ENCODE measurements around the gene TERB2.
"Not testable (repeated sequence)": the region's sequence is repeated elsewhere in the genome, so short reads cannot be mapped to it uniquely, and the experiment has no call there.

Gene TERB2, protein sequence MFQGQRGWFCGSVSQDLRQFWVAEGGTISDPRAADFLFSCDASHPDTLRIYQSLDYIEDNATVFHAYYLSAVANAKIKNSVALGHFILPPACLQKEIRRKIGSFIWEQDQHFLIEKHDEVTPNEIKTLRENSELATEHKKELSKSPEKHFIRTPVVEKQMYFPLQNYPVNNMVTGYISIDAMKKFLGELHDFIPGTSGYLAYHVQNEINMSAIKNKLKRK

DNA sequence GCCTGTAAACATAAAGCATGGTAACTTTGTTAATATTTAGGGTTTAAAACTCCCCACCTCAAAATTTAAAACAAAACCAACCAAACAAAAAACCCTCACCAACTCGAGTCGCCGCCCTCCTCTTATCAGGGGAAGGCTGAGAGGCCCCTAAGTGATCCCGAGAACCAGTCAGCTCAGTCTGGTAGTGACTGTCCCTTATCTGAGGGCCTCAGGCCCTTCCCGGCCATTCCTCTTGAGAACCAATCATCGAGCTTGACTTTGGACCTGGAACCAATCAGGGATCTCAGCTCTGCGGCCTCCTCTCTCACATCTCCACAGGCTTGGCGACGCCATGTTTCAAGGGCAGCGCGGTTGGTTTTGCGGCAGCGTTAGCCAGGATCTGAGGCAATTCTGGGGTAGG lies at the start of gene TERB2:
Gene TERB2, plus strand, starts transcription at position 300 of the 400 bp plus-strand sequence. Its CDS starts 32 bp downstream, at position 332.
- DNase-seq (ENCODE audit: low read depth) = no peak

DNA sequence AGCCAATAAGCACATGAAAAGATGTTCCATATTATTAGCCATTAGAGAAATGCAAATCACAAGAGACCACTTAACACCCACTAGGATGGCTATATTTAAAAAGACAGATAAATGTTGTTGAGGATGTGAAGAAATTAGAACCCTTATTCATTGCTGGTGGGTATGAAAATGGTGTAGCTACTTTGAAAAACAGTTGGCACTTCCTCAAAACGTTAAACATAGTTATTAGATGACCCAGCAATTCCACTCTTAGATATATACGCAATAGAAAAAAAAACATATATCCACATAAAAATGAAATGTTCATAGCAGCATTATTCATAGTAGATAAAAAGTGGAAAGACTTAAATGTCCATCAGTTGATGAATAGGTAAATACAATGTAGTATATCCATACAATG lies 47.1 kb upstream of the TERB2 start:
- DNase-seq (ENCODE audit: low read depth) = no peak

DNA sequence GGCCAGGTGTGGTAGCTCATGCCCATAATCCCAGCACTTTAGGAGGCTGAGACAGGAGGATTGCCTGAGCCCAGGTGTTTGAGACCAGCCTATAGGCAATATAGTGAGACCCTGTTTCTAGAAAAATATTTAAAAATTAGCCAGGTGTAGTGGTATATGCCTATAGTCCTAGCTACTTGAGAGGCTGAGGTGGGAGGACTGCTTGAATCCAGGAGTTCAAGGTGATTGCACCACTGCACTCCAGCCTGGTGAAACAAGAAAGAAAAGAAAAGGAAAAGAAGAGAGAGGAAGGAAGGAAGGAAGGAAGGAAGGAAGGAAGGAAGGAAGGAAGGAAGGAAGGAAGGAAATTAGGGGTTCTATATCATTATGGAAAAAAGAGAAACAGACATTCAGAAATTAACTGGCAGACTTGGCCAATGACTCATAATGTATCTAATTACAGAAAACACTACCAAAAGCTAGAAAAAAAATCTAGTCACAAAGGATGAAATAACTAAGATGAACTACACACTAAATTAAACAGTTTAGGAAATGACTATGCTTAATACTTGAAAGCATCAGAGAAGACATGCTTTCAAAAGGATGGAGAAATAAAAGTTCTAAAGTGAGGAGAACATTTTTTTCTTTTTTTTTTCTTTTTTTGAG lies 45.4 kb upstream of the TERB2 start:
- DNase-seq (ENCODE audit: low read depth) = no peak

DNA sequence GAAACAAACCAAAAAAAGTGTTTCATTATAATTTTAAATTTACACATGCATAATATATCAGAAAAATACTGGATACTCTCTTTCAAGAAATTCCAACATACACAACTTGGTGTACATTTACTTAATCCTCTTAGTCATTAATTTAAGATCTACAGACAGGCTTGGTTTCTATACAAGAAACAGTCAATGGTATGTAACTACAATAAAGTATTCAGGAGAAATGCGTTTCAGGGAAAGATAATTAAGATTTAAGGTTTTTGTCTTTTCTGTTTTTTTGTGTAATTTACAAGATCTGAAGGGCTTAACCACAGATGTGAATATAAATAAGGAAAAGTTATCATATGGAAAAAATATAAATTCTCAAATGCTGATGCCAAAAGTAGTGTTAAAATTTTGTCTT lies 44.3 kb upstream of the TERB2 start:
- not testable (repeated sequence) for DNase-seq (ENCODE audit: low read depth)

DNA sequence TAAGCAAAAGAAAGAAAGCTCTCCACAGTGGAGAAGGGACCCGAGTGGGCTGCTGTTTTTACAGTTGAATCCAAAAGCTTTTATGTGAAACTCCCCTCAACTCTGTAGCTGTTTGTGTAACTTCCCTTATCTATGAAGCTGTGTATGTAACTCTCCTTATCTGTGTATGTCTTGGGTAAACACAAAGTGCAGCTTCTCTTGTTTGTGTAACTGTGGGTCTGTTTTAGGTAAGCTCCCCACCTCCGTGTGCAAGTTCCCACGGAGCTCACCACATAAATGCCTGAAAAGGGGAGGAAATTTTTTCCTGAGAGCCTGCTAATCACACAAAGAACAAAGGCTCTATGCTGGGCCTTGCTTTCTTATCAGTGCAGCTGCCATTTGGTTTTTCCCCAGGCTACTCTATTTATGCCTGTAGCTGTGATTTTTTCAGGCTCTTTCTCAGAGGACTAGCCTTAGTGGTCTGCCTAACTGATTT lies 43.5 kb upstream of the TERB2 start:
- not testable (repeated sequence) for DNase-seq (ENCODE audit: low read depth)

DNA sequence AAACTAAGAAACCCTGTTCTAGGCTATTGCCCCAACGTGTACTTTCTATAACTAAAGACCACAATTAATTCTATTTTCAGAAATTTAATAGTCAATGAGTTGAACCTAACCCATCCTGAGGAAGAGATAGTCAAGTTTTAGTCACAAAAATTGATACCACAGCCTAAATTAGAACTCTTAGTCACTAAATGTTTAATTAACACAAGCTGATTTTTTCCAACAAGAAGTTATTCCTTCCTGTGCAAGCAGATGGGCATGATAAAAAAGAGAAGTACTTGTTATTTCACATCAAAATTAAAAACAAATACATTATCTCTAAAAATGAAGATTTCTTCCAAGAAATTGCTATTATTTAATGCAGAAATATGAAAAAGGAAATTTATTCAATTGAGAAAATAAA lies 38.4 kb upstream of the TERB2 start:
- no peak for DNase-seq (ENCODE audit: low read depth)

DNA sequence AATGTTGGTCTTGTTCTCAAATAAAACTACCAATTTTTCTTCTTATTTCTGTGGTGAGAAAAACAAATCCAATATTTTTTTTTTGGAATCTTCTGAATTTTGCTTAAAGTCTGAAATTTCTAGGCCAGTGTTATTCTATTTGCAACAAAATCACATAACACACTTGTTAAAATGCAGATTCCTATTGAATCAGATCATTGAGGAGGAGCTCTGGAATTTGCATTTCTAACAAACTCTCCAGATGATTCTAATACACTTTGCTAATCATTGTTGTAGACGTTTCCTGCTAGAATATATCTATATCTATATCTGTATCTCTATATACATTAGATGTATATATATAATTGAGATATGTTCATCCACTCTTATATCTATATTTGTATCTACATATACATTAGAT lies 27.8 kb upstream of the TERB2 start:
- not testable (repeated sequence) for DNase-seq (ENCODE audit: low read depth)

DNA sequence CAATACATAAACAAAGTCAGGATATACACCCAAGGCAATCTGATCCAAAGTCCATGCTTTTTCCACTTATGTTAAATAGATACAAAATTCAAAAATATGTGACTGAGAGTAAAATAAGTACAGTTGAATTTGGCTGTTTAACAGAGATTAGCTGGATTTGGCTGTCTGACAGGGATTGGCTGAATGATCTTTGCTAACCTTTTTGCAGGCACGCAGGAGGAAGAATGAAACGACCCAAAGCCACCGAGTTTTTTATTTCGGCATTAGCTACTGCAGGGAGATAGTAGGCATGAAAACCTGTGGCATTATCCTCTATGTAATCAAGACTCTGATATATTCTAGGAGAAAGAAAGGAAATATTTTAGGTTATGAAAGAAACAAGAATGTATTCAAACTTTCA lies 26.2 kb upstream of the TERB2 start:
- not testable (repeated sequence) for DNase-seq (ENCODE audit: low read depth)

DNA sequence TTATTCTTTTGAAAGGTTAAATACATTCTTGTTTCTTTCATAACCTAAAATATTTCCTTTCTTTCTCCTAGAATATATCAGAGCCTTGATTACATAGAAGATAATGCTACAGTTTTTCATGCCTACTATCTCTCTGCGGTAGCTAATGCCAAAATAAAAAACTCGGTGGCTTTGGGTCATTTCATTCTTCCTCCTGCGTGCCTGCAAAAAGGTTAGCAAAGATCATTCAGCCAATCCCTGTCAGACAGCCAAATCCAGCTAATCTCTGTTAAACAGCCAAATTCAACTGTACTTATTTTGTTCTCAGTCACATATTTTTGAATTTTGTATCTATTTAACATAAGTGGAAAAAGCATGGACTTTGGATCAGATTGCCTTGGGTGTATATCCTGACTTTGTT lies 1.8 kb downstream of the TERB2 start:
- DNase-seq (ENCODE audit: low read depth) = not testable (repeated sequence)

DNA sequence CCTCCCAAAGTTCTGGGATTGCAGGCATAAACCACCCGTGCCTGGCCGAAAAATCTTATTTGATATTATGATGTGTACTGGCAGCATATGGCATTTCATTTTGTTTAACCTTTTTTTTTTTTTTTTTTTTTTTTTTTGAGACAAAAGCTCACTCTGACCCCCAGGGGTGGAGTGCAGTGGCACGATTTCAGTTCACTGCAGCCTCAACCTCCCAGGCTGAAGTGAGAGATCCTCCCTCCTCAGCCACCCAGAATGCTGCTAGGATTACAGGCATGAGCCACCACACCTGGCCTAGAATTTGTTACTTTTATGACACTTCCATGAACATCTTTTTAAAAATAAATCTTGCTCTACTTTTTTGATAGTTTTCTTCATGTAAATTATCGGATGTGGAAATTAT lies 12.0 kb downstream of the TERB2 start:
- DNase-seq (ENCODE audit: low read depth) = no peak

DNA sequence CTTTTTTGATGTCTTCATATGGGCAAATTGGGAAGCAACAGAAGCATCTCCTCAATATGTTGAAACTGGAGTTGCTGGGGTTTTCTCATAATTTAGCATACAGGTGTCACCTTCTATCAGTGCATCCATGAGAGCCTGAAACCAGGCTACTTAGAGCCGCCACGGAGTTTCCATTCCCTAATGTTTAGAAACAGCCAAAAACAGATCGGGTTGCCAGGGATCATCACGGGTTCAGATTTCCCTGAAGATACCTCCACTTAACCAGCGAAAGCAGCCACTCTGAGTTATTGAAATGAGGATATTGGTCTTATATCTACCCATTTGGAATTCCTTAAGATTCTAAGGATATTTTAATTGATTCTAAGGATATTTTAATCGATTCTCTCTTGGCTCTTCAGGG lies 14.5 kb downstream of the TERB2 start:
- no peak for DNase-seq (ENCODE audit: low read depth)

DNA sequence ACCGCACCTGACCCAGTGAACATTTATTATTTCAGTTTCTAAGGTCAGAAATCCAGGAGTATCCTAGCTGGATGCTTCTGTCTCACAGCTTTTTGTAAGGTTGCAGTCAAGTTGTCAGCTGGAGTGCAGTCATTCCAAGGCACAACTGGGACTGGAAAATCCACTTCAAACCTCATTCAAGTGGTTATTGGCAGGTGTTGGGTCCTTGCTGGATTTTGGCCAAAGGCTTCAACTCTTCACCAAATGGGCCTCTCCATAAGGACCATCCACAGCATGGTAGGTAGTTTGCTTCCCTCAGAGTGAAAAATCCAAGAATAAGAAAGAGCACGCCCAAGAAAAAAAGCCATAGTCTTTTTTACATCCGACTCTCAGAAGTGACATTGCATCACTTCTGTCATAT lies 19.7 kb downstream of the TERB2 start:
- not testable (repeated sequence) for DNase-seq (ENCODE audit: low read depth)

DNA sequence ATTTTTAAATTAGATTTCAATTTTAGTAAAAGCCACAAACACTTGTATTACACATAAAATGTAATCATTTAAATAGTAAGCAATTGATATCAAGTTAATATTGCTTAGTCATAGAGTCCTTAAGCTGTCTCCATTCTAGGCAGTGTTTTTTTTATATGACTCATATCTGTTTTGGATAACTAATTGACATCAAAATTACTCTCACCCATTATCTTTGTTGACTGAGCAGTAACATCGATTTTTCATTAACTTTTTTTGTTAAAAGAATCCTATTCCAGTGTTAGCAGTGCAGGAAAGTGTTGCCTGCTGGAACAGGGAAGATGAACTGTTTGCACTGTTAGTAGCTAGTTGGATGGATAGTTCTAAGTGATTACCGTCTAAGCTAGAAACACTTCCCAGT lies 21.3 kb downstream of the TERB2 start:
- DNase-seq (ENCODE audit: low read depth) = not testable (repeated sequence)

DNA sequence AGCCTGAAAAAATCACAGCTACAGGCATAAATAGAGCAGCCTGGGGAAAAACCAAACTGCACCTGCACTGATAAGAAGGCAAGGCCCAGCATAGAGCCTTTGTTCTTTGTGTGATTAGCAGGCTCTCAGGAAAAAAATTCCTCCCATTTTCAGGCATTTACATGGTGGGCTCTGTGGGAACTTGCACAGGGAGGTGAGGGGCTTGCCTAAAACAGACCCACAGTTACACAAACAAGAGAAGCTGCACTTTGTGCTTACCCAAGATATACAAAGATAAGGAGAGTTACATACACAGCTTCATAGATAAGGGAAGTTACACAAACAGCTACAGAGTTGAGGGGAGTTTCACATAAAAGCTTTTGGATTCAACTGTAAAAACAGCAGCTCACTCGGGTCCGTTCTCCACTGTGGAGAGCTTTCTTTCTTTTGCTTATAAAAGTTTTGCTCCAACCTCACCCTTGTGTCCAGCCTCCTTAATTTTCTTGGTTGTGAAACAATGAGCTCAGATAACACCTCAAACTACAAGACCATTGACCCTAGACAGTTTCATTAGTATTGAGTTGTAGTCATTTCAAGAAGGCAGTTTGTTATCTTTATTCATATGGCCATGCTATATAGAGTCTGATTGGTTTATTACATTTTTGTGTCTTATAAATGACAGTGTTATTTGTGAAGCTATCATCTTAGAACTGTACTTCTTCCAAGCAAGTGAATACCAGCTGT lies 23.3 kb downstream of the TERB2 start:
- DNase-seq (ENCODE audit: low read depth) = not testable (repeated sequence)

DNA sequence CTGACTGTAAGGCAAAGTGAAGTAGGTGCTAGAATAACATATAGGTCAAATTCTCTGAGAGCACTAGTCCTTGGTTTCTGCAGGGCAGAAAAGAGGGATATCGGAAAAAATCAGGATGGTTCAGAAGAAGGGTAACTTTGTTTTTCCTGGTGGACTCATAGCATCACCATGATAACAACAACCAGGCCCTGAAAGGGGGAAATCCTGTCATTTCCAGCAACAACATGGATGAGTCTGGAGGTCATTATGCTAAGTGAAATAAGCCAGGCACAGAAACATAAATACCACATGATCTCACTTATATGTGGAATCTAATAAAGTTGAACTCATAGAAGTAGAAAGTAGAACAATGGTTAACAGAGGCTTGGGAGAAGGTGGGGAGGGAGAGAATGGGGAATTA lies 27.7 kb downstream of the TERB2 start:
- DNase-seq (ENCODE audit: low read depth) = not testable (repeated sequence)

DNA sequence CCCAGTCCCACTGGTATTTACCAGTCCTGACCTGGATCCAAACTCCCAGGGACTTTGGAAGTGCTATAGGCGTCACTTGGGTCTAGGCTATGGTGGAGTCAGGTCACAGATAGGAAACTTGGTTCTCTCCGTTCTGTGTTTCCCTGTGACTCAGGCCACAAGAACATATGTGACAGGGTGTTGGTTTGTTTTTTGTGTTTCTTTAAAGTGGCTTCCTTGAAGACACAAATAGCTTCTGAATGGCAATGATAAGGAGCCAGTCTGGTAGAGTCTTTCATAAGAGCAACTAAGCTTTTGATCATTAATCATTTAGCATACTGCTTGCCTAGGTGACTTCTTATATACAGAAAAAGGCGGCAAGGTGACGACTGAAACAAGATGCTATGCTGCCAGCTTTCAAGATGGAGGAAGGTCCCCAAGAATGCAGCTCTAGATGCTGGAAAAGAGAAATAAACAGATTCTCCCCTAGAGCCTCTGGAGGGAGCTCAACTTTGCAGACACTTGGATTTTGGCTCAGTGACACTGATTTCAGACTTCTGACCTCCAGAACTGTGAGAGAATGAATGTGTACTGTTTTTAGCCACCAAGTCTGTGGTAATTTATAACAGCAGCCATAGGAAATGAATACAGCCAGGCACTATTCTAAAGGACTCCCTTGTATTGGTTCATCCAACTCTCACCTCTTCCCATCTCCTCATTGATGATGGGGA lies 30.0 kb downstream of the TERB2 start:
- not testable (repeated sequence) for DNase-seq (ENCODE audit: low read depth)

DNA sequence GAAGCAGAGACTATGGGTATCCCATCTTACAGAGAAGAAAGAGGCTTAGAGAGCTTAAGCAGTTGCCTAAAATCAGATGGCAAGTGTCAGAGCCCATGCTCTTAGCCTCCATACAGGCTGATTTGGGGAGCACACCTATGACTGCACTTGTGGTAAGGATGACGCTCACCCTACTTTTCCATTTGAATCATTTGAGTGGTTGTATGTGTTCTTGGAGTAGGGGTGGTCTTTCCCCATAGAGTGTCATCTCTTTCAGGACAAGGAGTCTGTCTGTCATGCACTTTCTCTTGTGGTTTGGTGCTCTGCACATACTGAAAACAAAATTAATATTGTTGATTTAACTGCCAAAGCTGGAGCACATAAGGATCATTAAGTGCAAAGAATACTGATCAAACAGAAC lies 31.2 kb downstream of the TERB2 start:
- DNase-seq (ENCODE audit: low read depth) = not testable (repeated sequence)

DNA sequence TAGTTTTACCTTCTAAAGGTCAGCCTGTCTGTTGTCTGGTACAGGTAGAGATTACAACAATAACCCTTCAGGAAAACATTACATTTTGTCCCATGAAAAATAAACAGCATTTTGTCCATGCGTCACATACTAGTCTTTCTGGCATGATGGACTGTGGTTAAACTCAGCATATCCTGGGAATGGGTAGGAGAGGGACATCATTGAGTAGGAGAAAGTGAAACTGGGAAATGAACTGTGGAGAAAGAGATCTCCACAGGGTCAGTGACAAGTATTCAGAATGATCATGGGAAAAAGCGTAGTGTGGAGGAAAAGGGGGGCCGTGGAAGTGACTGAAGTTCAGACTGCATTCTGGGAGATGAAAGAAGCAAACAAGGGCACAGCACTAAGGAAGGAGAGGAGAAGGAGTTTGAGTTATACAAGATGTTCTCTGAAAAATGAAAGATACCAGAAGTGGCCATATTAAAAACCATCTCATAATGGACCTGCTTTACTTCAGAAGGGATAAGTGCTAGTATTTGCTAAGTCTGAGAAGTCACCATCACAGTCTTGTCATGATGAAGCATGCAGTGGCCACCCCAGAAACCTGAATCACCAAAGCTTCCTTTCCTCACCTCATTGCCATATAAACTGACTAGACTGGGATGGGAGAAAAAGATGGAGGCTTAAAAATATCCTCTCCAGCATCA lies 31.8 kb downstream of the TERB2 start:
- DNase-seq (ENCODE audit: low read depth) = not testable (repeated sequence)

DNA sequence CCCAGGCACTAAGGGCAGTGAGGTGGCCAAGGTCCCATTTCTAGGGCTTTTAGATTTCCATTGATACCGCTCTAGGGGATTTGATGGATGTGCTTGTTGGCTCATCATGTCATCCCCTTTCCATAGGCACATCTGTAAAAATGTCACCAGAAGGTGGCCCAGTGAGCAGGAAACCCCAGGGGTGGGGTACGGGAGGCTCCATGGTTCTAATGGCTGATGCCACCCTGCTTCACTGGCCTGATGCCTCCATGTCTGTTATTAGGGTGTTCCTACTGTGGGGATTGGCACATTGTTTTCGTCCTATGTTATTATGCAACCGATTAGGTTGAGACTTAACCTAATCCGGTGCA lies 32.4 kb downstream of the TERB2 start:
- DNase-seq (ENCODE audit: low read depth) = not testable (repeated sequence)

DNA sequence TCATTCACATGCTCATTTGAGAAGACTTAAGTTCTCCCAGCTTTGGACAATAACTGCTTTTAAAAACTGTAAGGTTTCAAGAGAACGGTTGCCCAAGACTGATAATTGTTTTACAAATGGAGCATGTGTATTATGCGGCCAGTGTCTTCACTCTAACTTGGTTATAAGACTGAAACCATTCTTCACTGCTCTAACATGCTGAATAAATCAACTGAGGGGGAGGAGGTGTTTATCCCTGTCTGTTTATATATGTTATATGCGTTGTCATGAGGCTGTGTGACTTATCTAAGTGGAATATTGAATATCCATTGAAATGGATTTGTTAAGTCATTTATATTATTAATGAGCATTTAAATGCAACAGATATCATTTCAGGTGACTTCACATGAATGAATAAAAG lies 41.1 kb downstream of the TERB2 start:
- DNase-seq (ENCODE audit: low read depth) = not testable (repeated sequence)

DNA sequence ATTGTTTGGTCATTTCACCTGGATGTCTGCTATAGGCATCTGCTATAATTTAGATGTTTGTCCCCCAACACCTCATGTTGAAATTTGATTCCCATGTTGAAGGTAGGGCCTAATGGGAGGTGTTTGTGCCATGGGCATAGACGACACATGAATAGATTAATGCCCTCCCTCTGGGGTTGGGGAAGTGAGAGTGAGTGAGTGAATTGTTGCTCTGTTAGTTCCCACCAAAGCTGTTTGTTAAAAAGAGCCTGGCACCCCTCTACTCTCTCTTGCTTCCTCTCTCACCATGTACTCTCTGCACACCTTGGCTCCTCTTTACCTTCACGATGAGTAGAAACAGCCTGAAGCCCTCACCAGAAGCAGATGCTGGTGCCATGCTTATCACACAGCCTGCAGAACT lies 42.6 kb downstream of the TERB2 start:
- no peak for DNase-seq (ENCODE audit: low read depth)

DNA sequence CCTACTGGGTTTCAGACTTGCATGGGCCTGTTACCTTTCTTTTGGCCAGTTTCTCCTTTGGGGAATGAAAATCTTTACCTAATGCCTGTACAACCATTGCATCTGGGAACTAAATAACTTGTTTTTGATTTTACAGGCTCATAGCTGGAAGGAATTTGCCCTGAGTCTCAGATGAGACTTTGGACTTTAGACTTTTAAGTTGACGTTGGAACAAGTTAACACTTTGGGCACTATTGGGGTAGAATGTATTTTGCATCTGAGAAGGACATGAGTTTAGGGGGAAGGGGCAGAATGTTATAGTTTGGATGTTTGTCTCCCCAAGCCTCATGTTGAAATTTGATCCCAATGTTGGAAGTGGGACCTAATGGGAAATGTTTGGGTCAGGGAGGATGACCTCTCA lies 44.7 kb downstream of the TERB2 start:
- DNase-seq (ENCODE audit: low read depth) = not testable (repeated sequence)

Data from stimulated activated CD8-positive, alpha-beta memory T cell treated with anti-CD3 and anti-CD28 coated beads, Interleukin-12 subunit alpha, Interleukin-12 subunit beta, amount 100 ng/mL, for 4 hours (primary cell).